GM23338 (cell line): ENCODE measurements around the gene CD59. TPM values are rescaled to one million over a fixed set of nuclear protein-coding genes. Genes with fewer than 3 reads are reported as not detected.
"Not testable (repeated sequence)": the region's sequence is repeated elsewhere in the genome, so short reads cannot be mapped to it uniquely, and the experiment has no call there.

Experiments
- ATAC-seq: fragments of 200-7000 bp; cut with Tn5 transposase; 3 replicates; pipeline ENCODE4 v1.9.1; 2020
- DNase-seq: peaks from one replicate; pipeline ENCODE4 v3.0.0-alpha.2; 2015; ENCODE audit warnings: low spot score
- H2AFZ ChIP-seq: fragments of 200-600 bp; sonication (generic); 2 replicates; pipeline ENCODE4 v1.8.0; 2016; ENCODE audit warnings: antibody characterized with exemption, mild to moderate bottlenecking, moderate library complexity
- H3F3A ChIP-seq: fragments of 200-600 bp; sonication (generic); replicated peaks from 2 replicates; pipeline ENCODE4 v1.8.0; 2017; ENCODE audit warnings: antibody characterized with exemption, mixed run types, low read depth
- H3K27ac ChIP-seq: fragments of 200-600 bp; sonication (generic); 2 replicates; pipeline ENCODE4 v1.6.1; 2016; ENCODE audit warnings: low read depth
- H3K27me3 ChIP-seq: fragments of 200-600 bp; sonication (generic); 2 replicates; pipeline ENCODE4 v1.8.0; 2016; ENCODE audit warnings: mild to moderate bottlenecking, mixed run types, moderate library complexity; ENCODE audit not compliant: insufficient read depth
- H3K36me3 ChIP-seq: fragments of 200-600 bp; sonication (generic); 2 replicates; pipeline ENCODE4 v1.8.0; 2016; ENCODE audit warnings: mild to moderate bottlenecking; ENCODE audit not compliant: insufficient read depth
- H3K4me1 ChIP-seq: fragments of 200-600 bp; sonication (generic); 2 replicates; pipeline ENCODE4 v1.8.0; 2016; ENCODE audit warnings: mild to moderate bottlenecking, moderate library complexity; ENCODE audit not compliant: insufficient read depth
- H3K4me2 ChIP-seq: fragments of 200-600 bp; sonication (generic); 2 replicates; pipeline ENCODE4 v1.7.1; 2017; ENCODE audit warnings: mixed run types
- H3K4me3 ChIP-seq: fragments of 200-600 bp; sonication (generic); 2 replicates; pipeline ENCODE4 v1.6.1; 2016; ENCODE audit warnings: mixed run types
- H3K79me2 ChIP-seq: fragments of 200-600 bp; sonication (generic); replicated peaks from 2 replicates; pipeline ENCODE4 v1.8.0; 2017; ENCODE audit warnings: mild to moderate bottlenecking; ENCODE audit not compliant: insufficient read depth
- H3K9me2 ChIP-seq: fragments of 200-600 bp; sonication (generic); 2 replicates; pipeline ENCODE4 v1.8.0; 2017; ENCODE audit not compliant: insufficient read depth
- H4K20me1 ChIP-seq: fragments of 200-600 bp; sonication (generic); replicated peaks from 2 replicates; pipeline ENCODE4 v1.8.0; 2017; ENCODE audit warnings: mild to moderate bottlenecking; ENCODE audit not compliant: insufficient read depth
- H3K27ac Mint-ChIP-seq: 2 replicates; pipeline ENCODE4 v1.8.0; 2020; ENCODE audit warnings: inconsistent platforms, mild to moderate bottlenecking, moderate library complexity, mixed read lengths
- H3K27me3 Mint-ChIP-seq: 3 replicates; pipeline ENCODE4 v1.8.0; 2022; ENCODE audit warnings: low read depth, mild to moderate bottlenecking, moderate library complexity, mixed read lengths, inconsistent platforms; ENCODE audit not compliant: insufficient read depth, poor library complexity
- H3K36me3 Mint-ChIP-seq: 3 replicates; pipeline ENCODE4 v1.8.0; 2021; ENCODE audit warnings: low read depth, mild to moderate bottlenecking, inconsistent platforms, moderate library complexity, mixed read lengths
- H3K4me1 Mint-ChIP-seq: 3 replicates; pipeline ENCODE4 v1.8.0; 2020; ENCODE audit warnings: mild to moderate bottlenecking, inconsistent platforms, mixed read lengths
- H3K4me3 Mint-ChIP-seq: 3 replicates; pipeline ENCODE4 v1.8.0; 2021; ENCODE audit warnings: moderate library complexity, mild to moderate bottlenecking, inconsistent platforms, mixed read lengths
- H3K9me3 Mint-ChIP-seq: 3 replicates; pipeline ENCODE4 v1.8.0; 2020; ENCODE audit warnings: moderate library complexity, mild to moderate bottlenecking, inconsistent platforms, mixed read lengths
- NANOG ChIP-seq: IDR thresholded peaks from 2 replicates; pipeline ENCODE4 v1.6.1; 2016; ENCODE audit warnings: antibody characterized with exemption, borderline replicate concordance
- REST ChIP-seq: IDR thresholded peaks from one replicate; pipeline ENCODE4 v1.6.1; 2018; ENCODE audit warnings: antibody characterized with exemption; ENCODE audit not compliant: unreplicated experiment
- ZNF114 ChIP-seq: fragments of 250-450 bp; sonication (Bioruptor Pico); IDR thresholded peaks from 2 replicates; pipeline ENCODE4 v1.5.0; 2020; ENCODE audit warnings: mild to moderate bottlenecking, moderate library complexity
- ZNF331 ChIP-seq: fragments of 250-450 bp; sonication (Bioruptor Pico); IDR thresholded peaks from 2 replicates; pipeline ENCODE4 v1.5.0; 2020; ENCODE audit warnings: low read depth, mild to moderate bottlenecking, moderate library complexity
- ZNF462 ChIP-seq: fragments of 250-450 bp; sonication (Bioruptor Pico); IDR thresholded peaks from 2 replicates; pipeline ENCODE4 v1.5.0; 2020; ENCODE audit warnings: mild to moderate bottlenecking, moderate library complexity
- polyA plus RNA-seq: library from polyadenylated mRNA; unstranded; fragments of >200 nt; fragmentation: Nextera tagmentation; extraction: Ambion mirVana; gene quantifications from 2 replicates; pipeline ENCODE4 v1.2.1, GENCODE V29; 2016
- total RNA-seq: library from RNA; depleted of rRNA; stranded (reverse); fragments of >200 nt; shearing (Covaris generic); gene quantifications from 2 replicates; pipeline ENCODE4 v1.2.3, GENCODE V29; 2014

CD59 gene
- total and polyA plus RNA-seq, 2 experiments from 2014 or later, result 41.5 to 86.6 TPM

GRCh38 chr11:33708985-33709384, 27.2 kb downstream of the CD59 start (continued):
- no peak for TF ChIP-seq ZNF462 (CRISPR knock-in tag)
- no peak for TF ChIP-seq REST
- no peak for TF ChIP-seq ZNF331 (CRISPR knock-in tag)
- no peak for TF ChIP-seq ZNF114 (CRISPR knock-in tag)
- no peak for TF ChIP-seq NANOG

- not testable (repeated sequence) for H3K9me3 Mint-ChIP-seq, H4K20me1 ChIP-seq, H3K27me3 ChIP-seq, ATAC-seq, H3K4me3 Mint-ChIP-seq, H3K4me1 ChIP-seq, H3K36me3 Mint-ChIP-seq, H3K4me3 ChIP-seq, H3K27ac ChIP-seq, H3K4me2 ChIP-seq, H3K9me2 ChIP-seq, H3K79me2 ChIP-seq, DNase-seq, H2AFZ ChIP-seq, H3F3A ChIP-seq, H3K27me3 Mint-ChIP-seq, H3K27ac Mint-ChIP-seq, H3K36me3 ChIP-seq
- peaks cover 14% of the 10 kb centered on the region; the same call in 2 of the 3 replicates for H3K4me1 Mint-ChIP-seq
Measured at GRCh38 chr11:33707831-33708230, 28.4 kb downstream of the CD59 start.
